Measurements from ENCODE around the gene LECT2.

GRCh38 chr5:135955525-135955924 lies 742 bp upstream of the LECT2 start:
- no peak for TF ChIP-seq POLR2A (IDR thresholded peaks at IDR 0.05; ENCODE audit: low read depth, low read length)
- TF ChIP-seq TAF1 (IDR thresholded peaks at IDR 0.05; ENCODE audit: low read depth, low read length), result no peak
- peak; percentile 86 for TF ChIP-seq SPI1 (IDR thresholded peaks at IDR 0.05; ENCODE audit: low read depth, low read length)
- no peak for TF ChIP-seq POLR2AphosphoS5 (IDR thresholded peaks at IDR 0.05; ENCODE audit: low read depth, low read length)
- no peak for TF ChIP-seq POU2F2 (IDR thresholded peaks at IDR 0.05; ENCODE audit: low read depth, low read length)
- no peak for TF ChIP-seq PAX5 (IDR thresholded peaks at IDR 0.05; ENCODE audit: insufficient read depth, low read length, severe bottlenecking)

All from GM12891 (cell line).